ENCODE results near the gene ATP1A3. TPM values are rescaled to one million over a fixed set of nuclear protein-coding genes. Genes with fewer than 3 reads are reported as not detected.

Gene ATP1A3
- total and polyA plus RNA-seq, 12 donors: 0.11 to 35.0 (median 5.7) TPM; not detected in 1

GRCh38 chr19:41969772-41970458 is 24.1 kb downstream of the ATP1A3 start:
- no peak overlapping the region for H3K4me3 ChIP-seq
- no peaks in the 10 kb centered on the region for H3K36me3 ChIP-seq (replicated peaks in 1 of 2)
- intact Hi-C loops (cut with DNase I): no loop called here
- H3K4me1 ChIP-seq (replicated peaks in 1 of 2): no peaks in the 10 kb centered on the region
- H3K27ac ChIP-seq: no peak overlapping the region
- DNase-seq: no peak
- H3K27me3 ChIP-seq: no peaks in the 10 kb centered on the region
- WGBS, 4 donors: 86 to 93% (median 92%) methylated on average over 10 to 19 of the region's 19 CpGs
- TF ChIP-seq, protein P1, sequence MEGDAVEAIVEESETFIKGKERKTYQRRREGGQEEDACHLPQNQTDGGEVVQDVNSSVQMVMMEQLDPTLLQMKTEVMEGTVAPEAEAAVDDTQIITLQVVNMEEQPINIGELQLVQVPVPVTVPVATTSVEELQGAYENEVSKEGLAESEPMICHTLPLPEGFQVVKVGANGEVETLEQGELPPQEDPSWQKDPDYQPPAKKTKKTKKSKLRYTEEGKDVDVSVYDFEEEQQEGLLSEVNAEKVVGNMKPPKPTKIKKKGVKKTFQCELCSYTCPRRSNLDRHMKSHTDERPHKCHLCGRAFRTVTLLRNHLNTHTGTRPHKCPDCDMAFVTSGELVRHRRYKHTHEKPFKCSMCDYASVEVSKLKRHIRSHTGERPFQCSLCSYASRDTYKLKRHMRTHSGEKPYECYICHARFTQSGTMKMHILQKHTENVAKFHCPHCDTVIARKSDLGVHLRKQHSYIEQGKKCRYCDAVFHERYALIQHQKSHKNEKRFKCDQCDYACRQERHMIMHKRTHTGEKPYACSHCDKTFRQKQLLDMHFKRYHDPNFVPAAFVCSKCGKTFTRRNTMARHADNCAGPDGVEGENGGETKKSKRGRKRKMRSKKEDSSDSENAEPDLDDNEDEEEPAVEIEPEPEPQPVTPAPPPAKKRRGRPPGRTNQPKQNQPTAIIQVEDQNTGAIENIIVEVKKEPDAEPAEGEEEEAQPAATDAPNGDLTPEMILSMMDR (IDR thresholded peaks at IDR 0.05): no peak
- no peak for TF ChIP-seq POLR2A (IDR thresholded peaks at IDR 0.05)
- H3K9me3 ChIP-seq (replicated peaks in 1 of 3): no peaks in the 10 kb centered on the region

GRCh38 chr19:41968751-41969595 is 25.1 kb downstream of the ATP1A3 start:
- DNase-seq: no peak
- H3K9me3 ChIP-seq (replicated peaks in 1 of 3): no peaks in the 10 kb centered on the region
- H3K4me1 ChIP-seq (replicated peaks in 1 of 2): no peaks in the 10 kb centered on the region
- intact Hi-C loops (cut with DNase I): no loop called here
- H3K36me3 ChIP-seq (replicated peaks in 1 of 2): no peaks in the 10 kb centered on the region
- 85 to 90% (median 89%) methylated on average over 17 to 28 of the region's 28 CpGs for WGBS, 4 donors
- no peak overlapping the region for H3K27ac ChIP-seq
- no peak overlapping the region for H3K4me3 ChIP-seq
- TF ChIP-seq POLR2A (IDR thresholded peaks at IDR 0.05): no peak
- TF ChIP-seq, protein P1 (IDR thresholded peaks at IDR 0.05): no peak
- H3K27me3 ChIP-seq: no peaks in the 10 kb centered on the region

GRCh38 chr19:41967054-41967783 is 26.8 kb downstream of the ATP1A3 start:
- intact Hi-C loops (cut with DNase I): no loop called here
- WGBS, 4 donors: 66 to 72% (median 69%) methylated on average over 21 to 26 of the region's 26 CpGs
- H3K27ac ChIP-seq: no peak overlapping the region
- TF ChIP-seq, protein P1 (IDR thresholded peaks at IDR 0.05): no peak
- TF ChIP-seq POLR2A (IDR thresholded peaks at IDR 0.05): no peak
- no peaks in the 10 kb centered on the region for H3K27me3 ChIP-seq
- H3K9me3 ChIP-seq (replicated peaks in 1 of 3): no peaks in the 10 kb centered on the region
- H3K4me1 ChIP-seq (replicated peaks in 1 of 2): no peaks in the 10 kb centered on the region
- no peak for DNase-seq
- no peaks in the 10 kb centered on the region for H3K36me3 ChIP-seq (replicated peaks in 1 of 2)
- no peak overlapping the region for H3K4me3 ChIP-seq

DNA sequence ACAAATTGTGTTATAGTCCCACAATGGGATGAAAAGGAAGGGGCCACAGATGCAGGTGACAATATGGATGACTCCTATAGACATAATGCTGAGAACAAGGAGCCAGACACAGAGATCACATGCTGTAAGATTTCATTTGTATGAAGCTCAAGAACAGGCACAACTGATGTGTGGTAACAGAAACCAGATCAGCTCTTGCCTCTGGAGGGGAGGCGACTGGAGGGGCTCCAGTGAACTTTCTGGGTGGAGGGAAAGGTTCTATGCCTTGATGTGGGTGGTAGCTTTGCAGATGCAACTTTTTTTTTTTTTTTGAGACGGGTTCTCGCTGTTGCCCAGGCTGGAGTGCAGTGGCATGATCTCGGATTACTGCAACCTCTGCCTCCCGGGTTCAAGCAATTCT is 28.9 kb downstream of the ATP1A3 start:
- no peak for DNase-seq
- Histone ChIP-seq H3K27ac (no peak overlapping the region), H3K36me3 (replicated peaks in 1 of 2) (no peaks in the 10 kb centered on the region), H3K9me3 (replicated peaks in 1 of 3) (no peaks in the 10 kb centered on the region), H3K4me1 (replicated peaks in 1 of 2) (no peaks in the 10 kb centered on the region), H3K27me3 (no peaks in the 10 kb centered on the region), H3K4me3 (no peak overlapping the region)
- 60 to 85% (median 65%) methylated on average over 5 of the region's 5 CpGs for WGBS, 4 donors
- intact Hi-C loops (cut with DNase I): no loop called here
- TF ChIP-seq, protein P1 (IDR thresholded peaks at IDR 0.05): no peak
- no peak for TF ChIP-seq POLR2A (IDR thresholded peaks at IDR 0.05)

All from adrenal gland (tissue), 12 donors.